ENCODE results near the gene CDH19.

- TF ChIP-seq REST (IDR thresholded peaks at IDR 0.05; ENCODE audit: low read depth), result no peak
- TF ChIP-seq MAX (IDR thresholded peaks at IDR 0.05), result no peak
- TF ChIP-seq TCF12 (IDR thresholded peaks at IDR 0.05; ENCODE audit: low read depth), result no peak
- TF ChIP-seq EP300 (IDR thresholded peaks at IDR 0.05; ENCODE audit: borderline replicate concordance), result no peak
- TF ChIP-seq CREB1 (IDR thresholded peaks at IDR 0.05; ENCODE audit: low read depth), result no peak
- no peak for TF ChIP-seq ZBTB7A (IDR thresholded peaks at IDR 0.05; ENCODE audit: low read depth)
- peak; percentile 69; the same call in 1 of the 2 replicates for TF ChIP-seq RAD21 (IDR thresholded peaks at IDR 0.05; ENCODE audit: low read depth)
- no peak for TF ChIP-seq TAF1 (IDR thresholded peaks at IDR 0.05; ENCODE audit: low read depth)
- TF ChIP-seq EGR1 (IDR thresholded peaks at IDR 0.05), result no peak
- TF ChIP-seq USF1 (IDR thresholded peaks at IDR 0.05), result no peak
- no peak for TF ChIP-seq YY1 (IDR thresholded peaks at IDR 0.05; ENCODE audit: low read depth)
- no peak for TF ChIP-seq FOXM1 (IDR thresholded peaks at IDR 0.05; ENCODE audit: borderline replicate concordance, low read depth)
These were observed 108.0 kb downstream of the CDH19 start for GRCh38 chr18:66495844-66496243.
